ENCODE data around the gene CIAO2B.

Gene CIAO2B

GRCh38 chr16:66904428-66904845 lies 29.8 kb downstream of the CIAO2B start:
- H3K4me3 ChIP-seq (ENCODE audit: control insufficient read depth, low read depth, low read length) = no peak overlapping the region
- no peak for TF ChIP-seq CTCF (conservative IDR thresholded peaks at IDR 0.05; ENCODE audit: control insufficient read depth, insufficient read depth, low read depth, low read length)
- DNase-seq (ENCODE audit: low read depth) = no peak

- DNase-seq (ENCODE audit: low read depth) = no peak
- TF ChIP-seq CTCF (conservative IDR thresholded peaks at IDR 0.05; ENCODE audit: control insufficient read depth, insufficient read depth, low read depth, low read length) = no peak
- no peak overlapping the region for H3K4me3 ChIP-seq (ENCODE audit: control insufficient read depth, low read depth, low read length)
Observed at GRCh38 chr16:66903544-66904427, 30.4 kb downstream of the CIAO2B start.

GRCh38 chr16:66902648-66903543 lies 31.3 kb downstream of the CIAO2B start:
- no peak for TF ChIP-seq CTCF (conservative IDR thresholded peaks at IDR 0.05; ENCODE audit: control insufficient read depth, insufficient read depth, low read depth, low read length)
- H3K4me3 ChIP-seq (ENCODE audit: control insufficient read depth, low read depth, low read length) = no peak overlapping the region
- no peak for DNase-seq (ENCODE audit: low read depth)

GRCh38 chr16:66901626-66902025 lies 32.6 kb downstream of the CIAO2B start:
- TF ChIP-seq CTCF (conservative IDR thresholded peaks at IDR 0.05; ENCODE audit: control insufficient read depth, insufficient read depth, low read depth, low read length) = no peak
- no peak for DNase-seq (ENCODE audit: low read depth)
- no peak overlapping the region for H3K4me3 ChIP-seq (ENCODE audit: control insufficient read depth, low read depth, low read length)

GRCh38 chr16:66900721-66901441 lies 33.3 kb downstream of the CIAO2B start:
- no peak overlapping the region for H3K4me3 ChIP-seq (ENCODE audit: control insufficient read depth, low read depth, low read length)
- DNase-seq (ENCODE audit: low read depth) = no peak
- TF ChIP-seq CTCF (conservative IDR thresholded peaks at IDR 0.05; ENCODE audit: control insufficient read depth, insufficient read depth, low read depth, low read length) = no peak

Data from fibroblast of mammary gland (primary cell).